NCI-H2227 treated with DMSO at 0.1 percent for 48 hours (cell line): ENCODE data around the gene FGL2.
"Not testable (repeated sequence)": the region's sequence is repeated elsewhere in the genome, so short reads cannot be mapped to it uniquely, and the experiment has no call there.

ENCODE experiments used
- DNase-seq: peaks from one replicate; lab custom pipeline; 2025; lab: John Stamatoyannopoulos, UW

FGL2 gene

GRCh38 chr7:77209479-77210139, 10.0 kb upstream of the FGL2 start:
- no peak for DNase-seq

DNA sequence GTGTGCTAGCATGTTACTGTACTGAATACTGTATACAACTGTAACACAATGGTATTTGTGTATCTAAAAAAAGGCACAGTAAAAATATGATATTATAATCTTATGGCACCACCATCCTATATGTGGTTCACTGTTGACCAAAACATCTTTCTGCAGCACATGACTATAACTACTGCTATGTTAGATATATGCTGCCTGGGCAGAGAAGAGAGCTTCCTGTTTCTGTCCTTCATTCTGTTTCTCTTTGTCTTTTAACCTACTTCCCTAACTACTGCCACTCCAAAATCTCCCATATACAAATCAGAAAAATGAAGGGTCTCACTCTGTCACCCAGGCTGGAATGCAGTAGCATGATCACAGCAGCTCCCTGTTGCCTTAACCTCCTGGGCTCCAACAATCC, 8.8 kb upstream of the FGL2 start:
- DNase-seq, result no peak

- no peak for DNase-seq
Measured at GRCh38 chr7:77205706-77206105, 6.1 kb upstream of the FGL2 start.

- DNase-seq, result no peak
Measured at GRCh38 chr7:77202481-77202976, 2.9 kb upstream of the FGL2 start.

- no peak for DNase-seq
Measured at GRCh38 chr7:77200542-77200941, 923 bp upstream of the FGL2 start.

- DNase-seq, result no peak
Measured at GRCh38 chr7:77197141-77197540, 2.5 kb downstream of the FGL2 start.

- no peak for DNase-seq
Measured at GRCh38 chr7:77188731-77189437, 10.7 kb downstream of the FGL2 start.

DNA sequence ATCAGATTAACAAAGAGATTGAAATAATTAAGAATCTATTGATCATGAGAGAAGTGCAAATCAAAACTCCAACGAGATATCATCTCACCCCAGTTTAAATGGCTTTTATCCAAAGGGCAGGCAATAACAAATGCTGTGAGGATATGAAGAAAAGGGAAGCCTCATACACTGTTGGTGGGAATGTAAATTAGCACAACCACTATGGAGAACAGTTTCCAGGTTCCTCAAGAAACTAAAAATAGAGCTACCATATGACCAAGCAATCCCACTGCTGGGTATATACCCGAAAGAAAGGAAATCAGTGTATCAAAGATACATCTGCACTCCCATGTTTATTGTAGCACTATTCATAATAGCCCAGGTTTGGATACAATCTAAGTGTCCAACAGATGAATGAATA, 13.8 kb downstream of the FGL2 start:
- no peak for DNase-seq

GRCh38 chr7:77184990-77185389, 14.6 kb downstream of the FGL2 start:
- DNase-seq, result no peak

- DNase-seq, result no peak
Measured at GRCh38 chr7:77184463-77184862, 15.2 kb downstream of the FGL2 start.

DNA sequence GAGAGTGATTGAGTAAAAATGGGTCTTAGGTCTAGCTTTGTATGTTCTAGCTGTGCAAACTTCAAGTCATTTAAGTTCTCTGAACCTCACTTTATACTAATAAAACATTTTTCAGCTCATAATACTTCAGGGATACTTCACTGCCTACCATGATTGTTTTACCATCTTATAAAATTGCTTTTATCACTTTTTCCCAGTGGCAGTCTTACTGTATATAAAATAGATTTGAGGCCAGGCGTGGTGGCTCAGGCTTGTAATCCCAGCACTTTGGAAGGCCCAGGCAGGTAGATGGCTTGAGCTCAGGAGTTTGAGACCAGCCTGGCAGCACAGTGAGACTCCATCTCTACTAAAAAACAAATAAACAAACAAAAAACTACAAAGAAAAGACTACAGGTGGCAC, 17.4 kb downstream of the FGL2 start:
- DNase-seq, result no peak

- no peak for DNase-seq
Measured at GRCh38 chr7:77181734-77182133, 17.9 kb downstream of the FGL2 start.

DNA sequence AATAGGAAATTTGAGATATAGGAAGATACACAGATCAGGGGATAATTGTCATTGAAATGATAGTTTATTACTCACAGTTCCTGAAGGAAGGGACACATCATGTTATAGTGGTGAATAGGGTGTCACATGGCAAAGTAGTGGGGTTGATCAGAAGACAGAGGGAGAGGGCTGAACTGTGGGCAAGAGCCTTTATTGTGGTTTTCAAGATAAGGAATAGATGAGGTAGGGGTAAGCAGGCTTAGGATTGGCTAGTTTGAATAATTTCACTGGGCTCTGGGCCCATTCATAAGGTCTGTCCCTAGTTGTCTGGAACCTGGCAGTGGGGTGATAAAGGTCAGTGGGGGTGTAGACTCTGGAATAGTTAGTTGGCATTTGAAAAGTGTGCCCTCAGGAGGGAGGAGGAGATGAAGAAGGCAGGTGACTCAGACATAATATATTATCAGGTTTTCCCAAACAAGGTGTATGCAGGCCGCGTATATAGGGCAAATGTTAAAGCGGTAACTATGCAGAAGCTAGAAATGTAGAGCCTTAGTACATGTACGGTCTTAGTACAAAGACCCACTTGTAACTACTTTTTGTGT, 18.5 kb downstream of the FGL2 start:
- no peak for DNase-seq

DNA sequence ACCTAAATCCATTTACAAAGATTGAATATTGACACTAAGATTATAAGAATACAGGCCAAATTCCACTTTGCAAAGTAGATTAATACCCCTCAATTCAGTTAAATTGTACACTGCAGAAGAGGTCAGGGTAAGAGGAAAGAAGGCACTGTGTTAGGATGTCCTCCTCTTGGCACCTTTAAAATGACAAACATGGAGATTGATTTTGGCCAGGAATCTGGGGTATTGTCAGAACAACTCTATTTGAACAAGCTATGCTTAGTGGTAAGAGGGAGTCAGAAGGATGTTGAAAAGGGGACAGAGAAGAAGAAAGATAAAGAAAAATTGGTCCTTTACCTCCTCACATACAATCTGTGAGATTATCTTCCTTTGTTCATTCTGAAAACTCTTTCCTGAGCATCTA, 21.6 kb downstream of the FGL2 start:
- not testable (repeated sequence) for DNase-seq

DNA sequence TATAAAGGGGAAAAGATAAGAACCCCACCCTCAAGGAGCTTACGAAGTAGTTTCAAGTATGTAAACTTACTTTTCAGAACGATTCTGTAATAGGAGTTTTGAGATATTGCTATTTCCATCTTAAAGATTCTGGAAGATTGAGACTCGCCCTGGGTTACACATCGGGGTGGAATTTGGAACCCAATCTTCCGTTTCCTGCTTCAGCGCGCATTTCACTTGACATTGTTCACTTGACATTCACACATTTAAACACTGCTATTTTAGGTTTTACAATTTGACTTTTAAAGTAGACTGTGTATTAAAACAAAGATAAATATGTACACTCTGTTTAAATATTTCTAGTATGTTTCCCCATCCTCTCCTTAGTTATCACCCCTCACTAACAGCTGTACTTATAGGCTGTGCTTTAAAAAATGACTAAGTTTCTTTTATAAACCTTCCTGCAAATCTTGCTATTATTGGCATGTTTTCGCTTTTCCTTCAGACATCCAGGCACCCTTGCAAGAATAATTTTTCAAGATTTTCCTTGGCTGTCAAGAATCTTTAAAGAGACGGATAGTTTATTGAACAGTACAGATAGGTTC, 22.2 kb downstream of the FGL2 start:
- DNase-seq, result not testable (repeated sequence)

- DNase-seq, result not testable (repeated sequence)
Measured at GRCh38 chr7:77175274-77175800, 24.3 kb downstream of the FGL2 start.

GRCh38 chr7:77174418-77174817, 25.2 kb downstream of the FGL2 start:
- DNase-seq, result not testable (repeated sequence)

GRCh38 chr7:77172437-77173172, 27.0 kb downstream of the FGL2 start:
- DNase-seq, result not testable (repeated sequence)

DNA sequence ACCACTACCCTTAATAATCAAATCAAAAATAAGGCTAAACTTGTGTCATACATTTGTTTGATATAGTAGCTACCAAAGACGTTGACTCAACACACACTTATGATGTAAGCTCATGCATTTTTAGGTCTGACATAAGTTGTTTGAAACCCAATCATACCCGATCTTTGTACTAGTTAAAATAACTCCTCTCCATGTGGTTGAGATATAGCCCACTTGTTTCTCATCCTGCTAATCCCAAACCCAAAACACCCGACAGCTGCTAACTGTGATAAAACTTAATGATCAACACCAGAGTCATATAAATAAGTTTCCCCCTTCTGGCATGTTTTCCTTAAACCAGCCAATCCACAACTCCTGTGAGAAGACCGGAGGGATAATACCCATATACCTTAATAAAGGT, 28.5 kb downstream of the FGL2 start:
- DNase-seq, result not testable (repeated sequence)

DNA sequence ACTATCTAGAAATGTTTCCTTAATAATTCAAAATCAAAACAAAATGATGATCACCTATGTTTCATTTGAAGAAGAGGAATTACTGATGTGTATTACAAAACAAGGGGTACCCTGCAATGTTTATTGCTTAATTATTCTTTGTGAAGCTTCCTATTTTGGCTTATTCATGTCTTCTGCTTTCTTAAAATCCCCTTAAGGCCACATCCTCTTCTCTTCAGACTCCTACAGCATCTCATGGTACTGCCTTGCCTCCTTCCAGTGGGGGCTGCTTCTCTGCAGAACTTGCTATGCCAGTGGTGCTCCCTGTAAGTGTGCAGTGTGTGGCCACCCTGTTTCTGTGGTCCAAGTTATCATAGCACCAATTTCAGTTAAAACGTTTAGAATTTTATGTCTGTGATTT, 42.2 kb downstream of the FGL2 start:
- DNase-seq, result no peak

DNA sequence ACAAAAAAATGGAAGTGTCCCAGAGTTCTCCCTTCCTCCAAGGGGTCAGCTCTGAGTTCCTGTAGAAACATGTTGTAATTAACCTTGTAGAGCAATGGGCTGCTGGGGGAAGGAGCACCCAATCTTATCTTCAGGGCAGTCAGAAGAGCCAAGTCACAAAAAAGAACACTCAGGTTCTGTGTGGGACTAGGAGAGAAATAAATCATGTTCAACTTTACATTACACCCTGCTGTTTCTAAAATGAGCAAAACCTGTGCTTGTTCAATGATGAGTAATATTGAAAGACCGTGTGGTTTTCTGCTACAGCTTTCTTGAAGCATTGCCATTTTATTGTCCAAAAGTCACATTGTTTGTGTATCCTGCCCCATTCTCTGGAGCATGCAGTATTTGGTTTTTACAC, 42.6 kb downstream of the FGL2 start:
- not testable (repeated sequence) for DNase-seq
